Gastroesophageal sphincter (tissue), 3 donors: Measurements from ENCODE around the gene ASPRV1.

Experiments used
- CTCF ChIP-seq, 4 experiments: fragments of 200-600 bp in 2 of 4; fragments of 450-650 bp in 2 of 4; sonication (generic) in 1 of 4; IDR thresholded peaks; one replicate each; pipeline ENCODE4 v1.5.1; 2017 to 2019; ENCODE audit warnings: antibody characterized with exemption in 4 of 4, mild to moderate bottlenecking in 2 of 4, moderate library complexity in 2 of 4
- EP300 ChIP-seq: sonication (generic); formaldehyde crosslinking; IDR thresholded peaks from one replicate; pipeline ENCODE4 v1.6.1; 2017; ENCODE audit warnings: antibody characterized with exemption, mild to moderate bottlenecking
- POLR2A ChIP-seq, 2 donors: fragments of 450-650 bp; IDR thresholded peaks; one replicate each; pipeline ENCODE4 v1.6.1; 2017; ENCODE audit warnings: antibody characterized with exemption in 2 of 2, mild to moderate bottlenecking in 2 of 2, moderate library complexity in 1 of 2

DNA sequence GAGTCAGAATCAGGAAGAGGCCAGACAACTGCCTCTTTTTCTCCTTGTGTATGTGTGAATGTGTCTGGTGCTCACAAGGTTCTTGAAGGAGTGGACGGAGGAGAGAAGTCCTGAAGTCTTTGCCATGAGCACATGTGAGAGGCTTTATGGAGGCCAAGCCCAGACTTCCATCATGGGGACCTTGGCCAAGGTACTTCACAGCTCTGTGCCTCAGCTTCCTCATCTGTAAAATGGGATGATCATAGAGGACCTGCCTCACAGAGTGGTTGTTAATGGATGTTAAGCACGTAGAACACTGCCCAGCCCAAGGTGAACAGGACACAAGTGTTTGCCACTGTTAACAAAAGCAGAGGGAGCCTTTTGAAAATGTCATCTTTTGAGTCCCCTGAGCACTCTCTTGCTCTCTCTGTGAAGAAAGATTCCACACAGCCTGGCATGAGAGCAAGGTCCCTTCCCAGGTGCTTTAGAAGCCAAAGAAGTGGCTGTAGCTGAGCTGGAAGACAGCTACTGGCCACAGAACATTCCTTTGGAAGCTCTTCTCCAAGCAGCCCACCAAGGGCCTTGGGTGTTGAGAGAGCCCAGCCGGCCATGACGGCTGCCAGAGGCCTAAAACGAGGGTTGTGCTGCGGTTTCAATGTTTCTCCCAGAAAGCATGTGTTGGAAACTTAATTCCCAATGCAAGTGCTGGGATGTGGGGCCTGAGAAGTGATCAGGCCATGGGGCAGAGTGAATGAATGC is 41.8 kb upstream of the ASPRV1 start:
- no peak for TF ChIP-seq CTCF (IDR thresholded peaks at IDR 0.05)
- no peak for TF ChIP-seq POLR2A (IDR thresholded peaks at IDR 0.05)
- TF ChIP-seq EP300, result no peak
